ENCODE results near the gene CAMK1D. TPM values are rescaled to one million over a fixed set of nuclear protein-coding genes. Genes with fewer than 3 reads are reported as not detected.

CAMK1D gene
- total and polyA plus RNA-seq, 8 donors = 4.4 to 10.8 (median 4.8) TPM

DNA sequence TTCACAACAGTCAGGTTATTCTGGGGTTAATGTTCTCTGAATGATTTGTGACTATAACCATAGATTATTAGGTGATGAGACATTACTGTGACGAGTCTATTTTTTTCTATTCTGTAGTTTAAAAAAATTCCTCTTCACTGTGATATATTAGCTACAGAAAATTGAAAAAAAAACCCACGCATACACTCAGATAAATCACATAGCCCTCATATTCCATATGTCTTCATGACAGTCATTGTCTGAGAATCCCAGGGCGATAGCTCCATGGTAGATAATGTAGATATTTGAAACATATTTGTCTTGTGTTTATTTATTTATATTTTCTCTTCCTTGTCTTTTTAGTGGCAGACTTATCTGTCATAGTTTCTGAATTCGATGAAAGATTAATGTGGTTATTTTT is 110.0 kb downstream of the CAMK1D start:
- Histone ChIP-seq H3K27me3 (peaks cover 0 to 11% of the 10 kb centered on the region in 2 donors), H3K27ac (no peak overlapping the region), H3K4me1 (no peaks in the 10 kb centered on the region), H3K9me3 (no peaks in the 10 kb centered on the region), H3K36me3 (no peaks in the 10 kb centered on the region), H3K4me3 (no peak overlapping the region)
- ATAC-seq = no peak
- intact Hi-C loops (cut with DNase I) = no loop called here
- TF ChIP-seq, protein P1, sequence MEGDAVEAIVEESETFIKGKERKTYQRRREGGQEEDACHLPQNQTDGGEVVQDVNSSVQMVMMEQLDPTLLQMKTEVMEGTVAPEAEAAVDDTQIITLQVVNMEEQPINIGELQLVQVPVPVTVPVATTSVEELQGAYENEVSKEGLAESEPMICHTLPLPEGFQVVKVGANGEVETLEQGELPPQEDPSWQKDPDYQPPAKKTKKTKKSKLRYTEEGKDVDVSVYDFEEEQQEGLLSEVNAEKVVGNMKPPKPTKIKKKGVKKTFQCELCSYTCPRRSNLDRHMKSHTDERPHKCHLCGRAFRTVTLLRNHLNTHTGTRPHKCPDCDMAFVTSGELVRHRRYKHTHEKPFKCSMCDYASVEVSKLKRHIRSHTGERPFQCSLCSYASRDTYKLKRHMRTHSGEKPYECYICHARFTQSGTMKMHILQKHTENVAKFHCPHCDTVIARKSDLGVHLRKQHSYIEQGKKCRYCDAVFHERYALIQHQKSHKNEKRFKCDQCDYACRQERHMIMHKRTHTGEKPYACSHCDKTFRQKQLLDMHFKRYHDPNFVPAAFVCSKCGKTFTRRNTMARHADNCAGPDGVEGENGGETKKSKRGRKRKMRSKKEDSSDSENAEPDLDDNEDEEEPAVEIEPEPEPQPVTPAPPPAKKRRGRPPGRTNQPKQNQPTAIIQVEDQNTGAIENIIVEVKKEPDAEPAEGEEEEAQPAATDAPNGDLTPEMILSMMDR (IDR thresholded peaks at IDR 0.05) = no peak
- no peak for DNase-seq

DNA sequence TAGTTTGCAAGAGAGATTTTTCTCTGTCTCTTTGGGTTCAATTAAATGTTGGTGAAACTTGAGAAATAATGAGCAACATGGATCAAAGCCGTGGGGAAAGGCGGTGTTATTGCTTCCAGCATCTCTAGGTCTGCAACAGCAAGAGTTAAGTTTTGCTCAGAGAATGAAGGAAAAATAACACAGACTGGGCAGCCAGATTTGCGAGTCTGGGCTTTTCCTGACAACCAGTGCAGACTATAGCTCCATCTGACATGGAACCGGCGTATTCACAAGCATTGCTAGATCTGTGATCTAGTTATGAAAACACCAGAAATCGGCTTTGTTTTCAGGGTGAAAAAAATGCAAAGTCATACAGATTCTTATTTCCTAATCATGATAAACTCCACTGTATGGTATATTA is 110.4 kb downstream of the CAMK1D start:
- no peak for DNase-seq
- TF ChIP-seq, protein P1 (IDR thresholded peaks at IDR 0.05) = no peak
- Histone ChIP-seq H3K27me3 (peaks cover 0 to 11% of the 10 kb centered on the region in 2 donors), H3K4me1 (no peaks in the 10 kb centered on the region), H3K36me3 (no peaks in the 10 kb centered on the region), H3K9me3 (no peaks in the 10 kb centered on the region), H3K4me3 (no peak overlapping the region), H3K27ac (no peak overlapping the region)
- ATAC-seq = no peak
- intact Hi-C loops (cut with DNase I) = no loop called here

DNA sequence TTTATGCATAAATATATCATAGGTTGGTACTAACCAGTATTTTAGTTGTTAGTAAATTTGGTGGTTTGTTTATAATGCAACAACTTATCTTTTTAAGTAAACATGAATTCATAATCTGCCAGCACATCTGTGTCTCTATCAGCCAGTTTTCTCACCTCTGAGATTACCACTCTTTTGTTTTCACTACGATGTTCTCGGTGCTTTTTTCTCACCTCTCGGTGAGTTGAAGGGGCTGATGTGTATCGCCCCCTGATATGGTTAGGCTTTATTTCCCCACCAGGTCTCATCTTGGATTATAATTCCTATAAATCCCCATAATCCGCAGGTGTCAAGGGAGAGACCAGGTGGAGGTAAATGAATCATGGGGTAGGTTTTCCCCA is 114.1 kb downstream of the CAMK1D start:
- no peaks in the 10 kb centered on the region for H3K4me1 ChIP-seq
- DNase-seq (no peak), ATAC-seq (no peak)
- TF ChIP-seq, protein P1 (IDR thresholded peaks at IDR 0.05) = no peak
- intact Hi-C loops (cut with DNase I) = no loop called here
- no peak overlapping the region for H3K4me3 ChIP-seq
- peaks cover 0 to 11% of the 10 kb centered on the region in 2 donors for H3K27me3 ChIP-seq
- H3K9me3 ChIP-seq = no peaks in the 10 kb centered on the region
- no peak overlapping the region for H3K27ac ChIP-seq
- no peaks in the 10 kb centered on the region for H3K36me3 ChIP-seq

DNA sequence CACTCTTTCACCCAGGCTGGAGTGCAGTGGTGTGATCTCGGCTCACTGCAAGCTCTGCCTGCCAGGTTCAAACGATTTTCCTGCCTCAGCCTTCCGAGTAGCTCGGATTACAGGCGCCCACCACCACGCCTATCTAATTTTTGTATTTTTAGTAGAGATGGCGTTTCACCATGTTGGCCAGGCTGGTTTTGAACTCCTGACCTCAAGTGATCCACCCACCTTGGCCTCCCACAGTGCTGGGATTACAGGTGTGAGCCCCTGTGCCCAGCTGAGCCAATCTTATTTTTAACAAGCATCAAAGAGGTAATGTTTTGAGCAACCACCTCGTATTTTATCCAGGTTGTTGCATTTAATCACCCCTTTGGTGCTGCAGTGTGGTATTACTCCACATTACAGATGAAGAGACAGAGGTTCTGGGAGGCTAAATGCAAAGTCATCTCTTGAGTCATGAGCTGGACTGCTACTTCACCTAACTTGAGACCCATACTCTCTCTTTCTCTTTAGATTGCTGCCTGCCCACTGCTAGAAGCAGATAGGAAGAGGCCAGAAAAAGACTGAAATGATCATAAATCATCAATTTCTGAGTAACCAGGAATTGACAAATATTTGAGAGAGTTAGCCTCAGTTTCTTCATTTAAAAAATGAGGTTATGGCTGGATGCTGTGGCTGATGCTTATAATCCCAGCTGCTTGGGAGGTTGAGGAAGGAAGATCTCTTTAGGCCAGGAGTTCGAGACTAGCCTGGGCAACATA is 116.2 kb downstream of the CAMK1D start:
- Histone ChIP-seq H3K27me3 (peaks cover 0 to 6% of the 10 kb centered on the region in 2 donors), H3K4me3 (no peak overlapping the region), H3K4me1 (no peaks in the 10 kb centered on the region), H3K36me3 (no peaks in the 10 kb centered on the region), H3K9me3 (no peaks in the 10 kb centered on the region), H3K27ac (no peak overlapping the region)
- ATAC-seq (no peak), DNase-seq (no peak)
- TF ChIP-seq, protein P1 (IDR thresholded peaks at IDR 0.05) = no peak
- intact Hi-C loops (cut with DNase I) = no loop called here

DNA sequence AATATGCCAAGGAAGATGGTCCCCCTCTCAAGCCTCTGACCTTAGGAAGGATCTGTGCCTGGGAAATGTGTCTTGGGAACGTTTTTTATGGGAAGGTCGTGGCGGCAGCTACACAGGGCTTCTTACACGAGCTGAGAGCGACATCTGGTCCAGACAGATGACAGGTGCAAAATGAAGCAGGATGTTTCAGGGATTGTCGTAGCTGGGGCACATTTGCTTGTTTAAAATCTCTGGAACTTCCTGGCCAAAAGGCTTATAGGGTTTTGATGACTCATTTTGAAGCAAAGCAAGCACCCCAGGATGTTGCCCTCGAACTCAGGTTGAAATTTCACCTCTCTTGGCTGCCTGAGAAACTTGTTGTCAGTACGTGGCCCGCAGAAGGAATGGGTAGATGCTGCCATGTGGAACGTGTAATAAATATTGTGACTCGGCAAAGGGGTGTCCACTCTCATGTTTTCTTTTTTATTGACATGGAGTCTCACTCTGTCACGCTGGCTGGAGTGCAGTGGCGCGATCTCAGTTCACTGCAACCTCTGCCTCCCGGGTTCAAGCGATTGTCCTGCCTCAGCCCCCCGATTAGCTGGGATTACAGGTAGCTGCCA is 117.5 kb downstream of the CAMK1D start:
- Histone ChIP-seq H3K9me3 (no peaks in the 10 kb centered on the region), H3K27me3 (peaks cover 0 to 6% of the 10 kb centered on the region in 2 donors), H3K27ac (no peak overlapping the region), H3K4me3 (no peak overlapping the region), H3K4me1 (no peaks in the 10 kb centered on the region), H3K36me3 (no peaks in the 10 kb centered on the region)
- intact Hi-C loops (cut with DNase I) = no loop called here
- DNase-seq (no peak), ATAC-seq (no peak)
- TF ChIP-seq, protein P1 (IDR thresholded peaks at IDR 0.05) = no peak

All from left lung (tissue), 10 donors.